HG03095 (cell line): Measurements from ENCODE around the gene STAT6.
A peak's percentile ranks its signal among the peaks of the same experiment; 100 is the strongest.
"Not testable (repeated sequence)": the region's sequence is repeated elsewhere in the genome, so short reads cannot be mapped to it uniquely, and the experiment has no call there.

Experiments
- ATAC-seq: cut with Tn5 transposase; IDR thresholded peaks from one replicate; pipeline ENCODE4 v1.9.1; 2021; ENCODE audit warnings: moderate library complexity; ENCODE audit not compliant: unreplicated experiment

Gene STAT6

GRCh38 chr12:57127726-57128518, 16.8 kb upstream of the STAT6 start, which contains the start of gene LRP1:
TSS of gene LRP1 (plus strand) at chr12:57128483. CDS start at chr12:57128965, 482 bp downstream.
- no peak for ATAC-seq

GRCh38 chr12:57127101-57127725, 16.1 kb upstream of the STAT6 start:
- no peak for ATAC-seq

GRCh38 chr12:57126561-57126960, 15.4 kb upstream of the STAT6 start:
- no peak for ATAC-seq

GRCh38 chr12:57126061-57126460, 14.9 kb upstream of the STAT6 start:
- no peak for ATAC-seq

- ATAC-seq, result no peak
Observed at GRCh38 chr12:57124261-57124877, 13.2 kb upstream of the STAT6 start.

GRCh38 chr12:57123813-57124212, 12.7 kb upstream of the STAT6 start:
- ATAC-seq, result no peak

- not testable (repeated sequence) for ATAC-seq
Observed at GRCh38 chr12:57120718-57121117, 9.6 kb upstream of the STAT6 start.

GRCh38 chr12:57119294-57120085, 8.3 kb upstream of the STAT6 start:
- ATAC-seq, result no peak

- ATAC-seq, result no peak
Observed at GRCh38 chr12:57118711-57119271, 7.6 kb upstream of the STAT6 start.

GRCh38 chr12:57116580-57117281, 5.6 kb upstream of the STAT6 start:
- no peak for ATAC-seq

GRCh38 chr12:57112492-57113294, 1.5 kb upstream of the STAT6 start:
- ATAC-seq, result no peak

- peak; percentile 45 for ATAC-seq
Observed at GRCh38 chr12:57110104-57111030, 795 bp downstream of the STAT6 start.

GRCh38 chr12:57109207-57110103, 1.7 kb downstream of the STAT6 start:
- ATAC-seq, result no peak

GRCh38 chr12:57107456-57108155, 3.6 kb downstream of the STAT6 start:
- no peak for ATAC-seq

- ATAC-seq, result no peak
Observed at GRCh38 chr12:57106021-57106708, 5.0 kb downstream of the STAT6 start.
